ENCODE measurements around the gene TRAPPC11.

Gene TRAPPC11

DNA sequence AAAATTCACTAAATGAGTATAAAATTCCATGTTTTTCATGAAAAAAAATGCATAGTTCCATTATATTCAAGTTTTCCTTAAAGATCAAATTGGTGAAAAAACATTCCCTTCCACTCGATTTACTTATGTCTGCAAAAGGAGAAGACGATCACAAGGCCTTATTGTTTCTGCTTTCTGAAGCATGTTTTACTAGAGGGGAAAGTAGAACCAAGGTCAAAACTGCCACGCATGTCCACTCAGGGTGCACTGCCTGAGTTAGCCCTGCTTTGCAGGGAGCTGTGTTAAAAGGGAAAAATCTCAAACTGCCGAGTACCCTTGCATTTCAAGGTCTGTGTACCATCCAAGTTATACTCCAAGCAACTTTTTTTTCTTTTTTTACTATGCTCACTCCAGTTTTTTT is 57.2 kb downstream of the TRAPPC11 start:
- Histone ChIP-seq H3K4me3 (ENCODE audit: low read length) (no peak overlapping the region), H2AFZ (ENCODE audit: low read depth, low read length) (no peak overlapping the region), H3K4me2 (ENCODE audit: low read length) (no peak overlapping the region), H4K20me1 (ENCODE audit: insufficient read depth, low read length) (no peaks in the 10 kb centered on the region), H3K27ac (ENCODE audit: low read length) (no peak overlapping the region), H3K9ac (ENCODE audit: low read length) (no peak overlapping the region), H3K9me3 (ENCODE audit: insufficient read depth, low read length) (no peaks in the 10 kb centered on the region), H3K36me3 (replicated peaks; ENCODE audit: low read depth, low read length) (no peaks in the 10 kb centered on the region), H3K79me2 (ENCODE audit: low read length) (no peaks in the 10 kb centered on the region), H3K27me3 (ENCODE audit: low read depth, low read length) (no peaks in the 10 kb centered on the region), H3K4me1 (ENCODE audit: low read length) (no peaks in the 10 kb centered on the region)
- TF ChIP-seq EZH2phosphoT487 (IDR thresholded peaks at IDR 0.05; ENCODE audit: low read depth) (no peak), CTCF (IDR thresholded peaks at IDR 0.05; ENCODE audit: low read depth, low read length) (no peak)

DNA sequence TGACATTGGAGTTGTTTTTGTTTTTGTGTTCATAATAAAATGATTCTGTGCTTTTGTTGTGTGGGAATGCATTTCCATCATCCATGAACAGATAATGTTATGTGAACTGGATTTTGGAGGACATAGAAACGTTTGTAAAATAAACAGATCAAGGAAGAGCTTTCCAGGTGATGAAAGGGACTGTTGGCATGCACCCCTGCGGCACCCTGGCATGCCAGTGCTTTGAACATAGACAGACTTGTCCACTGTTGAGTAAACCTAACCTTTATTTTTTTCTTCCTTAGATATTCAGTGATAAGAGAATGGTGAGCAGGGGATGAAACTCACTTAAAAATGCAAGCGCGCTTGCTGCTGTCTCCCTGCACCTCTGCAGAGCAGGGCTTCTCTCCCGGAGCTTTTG is 59.8 kb downstream of the TRAPPC11 start:
- no peak overlapping the region for H3K27ac ChIP-seq (ENCODE audit: low read length)
- no peaks in the 10 kb centered on the region for H3K79me2 ChIP-seq (ENCODE audit: low read length)
- H3K4me3 ChIP-seq (ENCODE audit: low read length): no peak overlapping the region
- H3K9me3 ChIP-seq (ENCODE audit: insufficient read depth, low read length): no peaks in the 10 kb centered on the region
- no peaks in the 10 kb centered on the region for H3K4me1 ChIP-seq (ENCODE audit: low read length)
- no peak overlapping the region for H2AFZ ChIP-seq (ENCODE audit: low read depth, low read length)
- TF ChIP-seq EZH2phosphoT487 (IDR thresholded peaks at IDR 0.05; ENCODE audit: low read depth): no peak
- no peak for TF ChIP-seq CTCF (IDR thresholded peaks at IDR 0.05; ENCODE audit: low read depth, low read length)
- no peak overlapping the region for H3K9ac ChIP-seq (ENCODE audit: low read length)
- no peaks in the 10 kb centered on the region for H3K27me3 ChIP-seq (ENCODE audit: low read depth, low read length)
- H4K20me1 ChIP-seq (ENCODE audit: insufficient read depth, low read length): no peaks in the 10 kb centered on the region
- no peak overlapping the region for H3K4me2 ChIP-seq (ENCODE audit: low read length)
- H3K36me3 ChIP-seq (replicated peaks; ENCODE audit: low read depth, low read length): no peaks in the 10 kb centered on the region

DNA sequence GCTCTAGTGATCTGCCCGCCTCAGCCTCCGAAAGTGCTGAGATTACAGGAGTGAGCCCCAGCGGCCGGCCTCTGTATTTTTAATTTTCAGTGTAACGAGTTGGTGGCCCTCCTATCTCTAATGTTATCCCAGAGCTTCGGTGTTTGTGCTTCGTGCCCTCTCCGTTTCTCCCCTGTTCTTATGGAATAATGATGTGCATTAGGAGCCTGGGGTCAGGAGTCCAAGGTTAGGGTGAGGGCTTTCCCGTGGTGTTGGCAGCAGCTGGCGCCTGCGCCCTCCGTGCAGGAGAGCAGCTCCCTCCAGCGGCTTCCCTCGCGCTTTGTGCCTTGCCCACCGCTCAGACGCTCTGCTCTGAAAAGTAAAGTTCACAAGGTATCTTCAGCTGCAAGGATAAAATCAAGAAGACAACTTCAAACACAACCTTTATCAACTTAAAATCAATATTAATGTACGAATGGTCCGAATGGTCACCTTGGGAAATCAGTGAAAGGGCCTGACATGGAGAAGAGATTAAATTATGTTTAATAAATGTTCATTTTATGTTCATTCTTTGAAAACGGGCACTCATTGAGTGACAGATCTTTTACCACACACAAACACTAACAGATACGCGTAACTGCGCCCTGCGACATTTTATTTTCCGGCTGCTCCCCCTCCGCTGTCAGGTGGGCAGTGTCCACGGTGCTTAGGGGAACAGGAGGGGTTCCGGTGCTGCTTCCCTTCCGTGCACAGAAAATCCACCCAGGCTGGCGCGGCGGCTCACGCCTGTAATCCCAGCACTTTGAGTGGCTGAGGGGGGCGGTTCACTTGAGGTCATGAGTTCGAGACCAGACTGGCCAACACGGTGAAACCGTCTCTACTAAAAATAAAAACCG is 62.4 kb downstream of the TRAPPC11 start:
- H3K4me3 ChIP-seq (ENCODE audit: low read length): no peak overlapping the region
- no peak for TF ChIP-seq EZH2phosphoT487 (IDR thresholded peaks at IDR 0.05; ENCODE audit: low read depth)
- TF ChIP-seq CTCF (IDR thresholded peaks at IDR 0.05; ENCODE audit: low read depth, low read length): no peak
- H4K20me1 ChIP-seq (ENCODE audit: insufficient read depth, low read length): no peaks in the 10 kb centered on the region
- H2AFZ ChIP-seq (ENCODE audit: low read depth, low read length): no peak overlapping the region
- H3K4me1 ChIP-seq (ENCODE audit: low read length): no peaks in the 10 kb centered on the region
- H3K9ac ChIP-seq (ENCODE audit: low read length): no peak overlapping the region
- no peak overlapping the region for H3K4me2 ChIP-seq (ENCODE audit: low read length)
- H3K79me2 ChIP-seq (ENCODE audit: low read length): no peaks in the 10 kb centered on the region
- no peaks in the 10 kb centered on the region for H3K36me3 ChIP-seq (replicated peaks; ENCODE audit: low read depth, low read length)
- H3K27me3 ChIP-seq (ENCODE audit: low read depth, low read length): no peaks in the 10 kb centered on the region
- no peaks in the 10 kb centered on the region for H3K9me3 ChIP-seq (ENCODE audit: insufficient read depth, low read length)
- no peak overlapping the region for H3K27ac ChIP-seq (ENCODE audit: low read length)

DNA sequence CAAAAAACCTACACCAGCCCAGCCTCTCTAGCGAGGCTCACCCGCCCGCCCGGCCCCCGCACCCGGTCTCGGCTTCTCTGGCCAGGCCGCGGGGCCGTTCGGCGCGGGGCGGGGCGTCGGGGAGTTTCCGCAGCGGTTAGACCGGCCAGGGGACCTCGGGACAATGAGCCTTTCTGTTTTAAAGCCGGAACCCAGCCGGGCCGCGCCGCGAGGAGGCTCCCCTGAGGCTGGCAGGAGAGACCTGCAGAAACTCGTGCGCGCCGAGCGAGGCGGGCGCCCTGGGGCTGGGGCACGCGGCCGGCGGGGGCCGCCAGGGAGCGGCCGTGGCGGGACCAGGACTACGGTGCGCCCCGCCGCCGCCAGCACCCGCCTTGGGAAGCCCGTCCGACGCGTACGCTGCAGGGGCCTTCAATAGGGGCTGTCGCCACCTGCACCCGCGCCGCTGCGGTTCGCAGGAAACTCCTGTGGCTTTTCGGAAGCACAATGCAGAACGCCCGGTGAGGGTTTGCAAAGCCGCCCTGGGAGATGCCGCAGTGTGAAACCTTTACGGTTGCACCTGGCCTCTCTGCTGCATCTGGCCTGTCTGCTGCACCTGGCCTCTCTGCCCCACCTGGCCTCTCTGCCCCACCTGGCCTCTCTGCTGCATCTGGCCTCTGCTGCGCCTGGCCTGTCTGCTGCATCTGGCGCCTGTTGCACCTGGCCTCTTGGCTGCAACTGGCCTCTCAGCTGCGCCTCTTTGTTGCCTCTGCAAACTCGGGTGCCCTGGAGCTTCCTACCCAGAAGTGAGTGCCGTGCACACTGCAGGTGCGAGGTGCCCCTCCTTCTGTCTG is 63.9 kb downstream of the TRAPPC11 start:
- Histone ChIP-seq H3K27me3 (ENCODE audit: low read depth, low read length) (no peaks in the 10 kb centered on the region), H2AFZ (ENCODE audit: low read depth, low read length) (no peak overlapping the region), H3K4me2 (ENCODE audit: low read length) (no peak overlapping the region), H3K4me3 (ENCODE audit: low read length) (no peak overlapping the region), H4K20me1 (ENCODE audit: insufficient read depth, low read length) (no peaks in the 10 kb centered on the region), H3K9me3 (ENCODE audit: insufficient read depth, low read length) (no peaks in the 10 kb centered on the region), H3K79me2 (ENCODE audit: low read length) (no peaks in the 10 kb centered on the region), H3K9ac (ENCODE audit: low read length) (no peak overlapping the region), H3K36me3 (replicated peaks; ENCODE audit: low read depth, low read length) (no peaks in the 10 kb centered on the region), H3K4me1 (ENCODE audit: low read length) (no peaks in the 10 kb centered on the region), H3K27ac (ENCODE audit: low read length) (no peak overlapping the region)
- TF ChIP-seq EZH2phosphoT487 (IDR thresholded peaks at IDR 0.05; ENCODE audit: low read depth) (no peak), CTCF (IDR thresholded peaks at IDR 0.05; ENCODE audit: low read depth, low read length) (no peak)

Measured in OCI-LY3 (cell line).